GM18858 (cell line): ENCODE measurements around the gene KIAA0232.
"Not testable (repeated sequence)": the region's sequence is repeated elsewhere in the genome, so short reads cannot be mapped to it uniquely, and the experiment has no call there.

ENCODE experiments used
- ATAC-seq: cut with Tn5 transposase; IDR thresholded peaks from one replicate; pipeline ENCODE4 v1.9.1; 2021; ENCODE audit not compliant: unreplicated experiment

KIAA0232 gene

DNA sequence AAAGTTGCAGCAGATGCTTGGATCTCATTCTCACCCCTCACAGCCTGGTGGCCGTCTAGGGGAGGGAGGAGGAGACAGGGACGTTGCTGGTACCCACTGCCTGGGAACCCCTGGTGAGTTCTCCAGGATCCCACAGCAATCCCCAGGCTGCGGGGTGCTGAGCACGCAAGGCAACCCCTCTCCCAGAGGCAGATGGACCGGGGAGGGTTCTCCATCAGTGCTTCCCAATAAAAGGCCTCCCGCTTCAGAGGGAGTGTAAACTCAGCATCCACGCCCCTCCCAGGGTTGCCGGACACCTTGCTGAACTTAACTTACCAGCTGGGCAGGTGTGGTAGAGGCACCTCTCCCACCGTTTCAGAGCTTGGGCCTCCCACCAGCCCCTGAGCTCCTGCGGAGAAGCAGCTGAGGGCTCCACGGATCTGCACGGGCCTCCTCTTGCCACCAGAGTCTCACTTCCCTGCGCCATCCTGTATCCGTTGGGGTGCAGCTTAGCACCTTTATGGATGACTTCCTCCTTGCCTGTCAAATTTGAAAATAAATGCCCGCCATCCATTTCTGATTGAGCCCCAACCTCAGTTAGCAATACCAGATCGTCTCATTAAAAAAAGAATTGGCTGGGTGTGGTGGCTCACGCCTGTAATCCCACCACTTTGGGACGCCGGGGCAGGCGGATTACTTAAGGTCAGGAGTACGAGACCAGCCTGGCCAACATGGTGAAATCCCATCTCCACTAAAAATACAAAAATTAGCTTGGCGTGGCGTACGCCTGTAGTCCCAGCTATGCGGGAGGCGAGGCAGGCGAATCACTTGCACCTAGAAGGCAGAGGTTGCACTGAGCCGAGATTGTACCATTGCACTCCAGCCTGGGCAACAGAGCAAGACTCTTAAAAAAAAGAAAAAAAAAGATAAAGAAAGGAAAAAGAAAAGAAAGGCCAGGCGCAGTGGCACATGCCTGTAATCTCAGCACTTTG lies 112.3 kb downstream of the KIAA0232 start:
- ATAC-seq: no peak

DNA sequence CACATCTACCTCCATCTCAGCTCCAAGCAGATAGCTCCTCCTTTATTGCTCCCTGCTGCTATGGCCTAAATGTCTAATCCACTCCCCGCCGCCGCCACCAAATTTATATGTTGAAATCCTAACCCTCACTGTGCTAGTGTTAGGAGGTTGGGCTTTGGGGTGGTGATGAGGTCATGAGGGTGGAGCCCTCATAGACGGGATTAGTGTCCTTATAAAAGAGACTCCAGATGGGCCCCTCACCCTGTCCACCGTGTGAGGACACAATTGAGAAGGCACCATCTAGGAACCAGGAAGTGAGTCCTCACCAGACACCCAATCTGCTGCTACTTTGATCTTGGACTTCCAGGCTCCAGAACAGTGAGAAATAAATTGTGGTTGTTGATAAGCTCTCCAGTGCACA lies 113.5 kb downstream of the KIAA0232 start:
- no peak for ATAC-seq

DNA sequence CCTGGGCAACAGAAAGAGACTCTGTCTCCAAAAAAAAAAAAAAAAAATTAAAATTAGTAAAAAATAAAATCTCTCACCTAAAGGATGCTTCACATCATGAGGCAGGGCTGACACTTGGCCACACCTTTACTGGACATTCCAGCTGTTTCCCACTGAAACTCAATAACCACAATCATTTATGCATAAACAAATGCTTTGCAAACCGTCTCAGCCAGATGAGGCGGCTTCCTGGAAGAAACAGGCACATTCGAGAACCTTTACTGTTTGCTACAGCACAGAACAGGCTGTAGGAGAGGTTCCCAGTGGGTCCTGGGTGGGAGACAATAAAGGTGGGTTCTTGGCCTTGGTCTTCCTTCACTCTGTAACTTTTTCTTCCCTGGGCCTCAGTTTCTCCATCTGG lies 116.2 kb downstream of the KIAA0232 start:
- no peak for ATAC-seq

DNA sequence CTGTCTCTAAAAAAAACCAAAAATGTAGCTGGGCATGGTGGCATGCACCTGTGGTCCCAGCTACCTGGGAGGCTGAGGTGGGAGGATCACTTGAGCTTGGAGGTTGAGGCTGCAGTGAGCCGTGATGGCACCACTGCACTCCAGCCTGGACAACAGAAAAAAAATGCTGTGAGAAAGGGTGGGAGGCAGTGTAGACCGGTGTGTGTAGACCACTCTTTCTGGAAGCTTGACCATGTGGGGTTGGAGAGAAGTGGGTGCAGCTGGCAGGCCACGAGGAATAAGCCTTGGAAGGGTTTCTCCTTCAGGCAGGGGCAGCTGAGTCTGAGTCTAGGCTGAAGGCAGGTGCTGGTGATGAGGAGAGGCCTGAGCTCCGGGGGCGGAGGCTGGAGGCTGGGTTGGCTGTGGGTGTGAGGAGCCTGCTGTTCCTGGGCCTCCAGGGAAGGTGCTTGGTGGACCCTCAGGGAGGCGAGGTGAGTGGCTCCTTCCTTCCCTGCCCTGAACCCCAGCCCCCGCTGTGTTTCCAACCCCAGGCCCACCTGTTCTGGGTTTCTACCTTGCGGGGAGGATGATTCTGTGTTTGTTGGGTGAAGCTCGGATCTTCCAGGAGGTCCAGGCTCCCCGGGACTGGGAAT lies 117.8 kb downstream of the KIAA0232 start:
- ATAC-seq: no peak

DNA sequence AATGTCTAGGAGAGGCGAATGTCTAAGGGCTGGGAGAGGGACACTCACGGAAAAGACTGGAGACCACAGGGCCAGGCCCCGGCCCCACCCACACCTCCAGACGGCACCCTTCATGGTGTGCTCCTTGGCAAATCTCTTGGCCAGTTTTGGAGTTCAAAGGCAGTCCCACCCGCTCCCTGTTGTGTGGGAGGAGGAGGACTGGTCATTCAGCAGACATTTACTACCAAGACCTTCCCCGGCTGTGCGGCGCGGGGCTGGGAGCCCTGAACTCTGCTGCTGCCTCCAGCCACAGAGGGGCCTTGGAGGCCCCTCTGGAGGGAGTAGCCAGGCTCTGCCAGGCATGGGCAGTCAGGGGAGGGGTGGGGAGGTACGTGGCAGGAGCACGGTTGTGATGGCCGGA lies 118.4 kb downstream of the KIAA0232 start:
- no peak for ATAC-seq

DNA sequence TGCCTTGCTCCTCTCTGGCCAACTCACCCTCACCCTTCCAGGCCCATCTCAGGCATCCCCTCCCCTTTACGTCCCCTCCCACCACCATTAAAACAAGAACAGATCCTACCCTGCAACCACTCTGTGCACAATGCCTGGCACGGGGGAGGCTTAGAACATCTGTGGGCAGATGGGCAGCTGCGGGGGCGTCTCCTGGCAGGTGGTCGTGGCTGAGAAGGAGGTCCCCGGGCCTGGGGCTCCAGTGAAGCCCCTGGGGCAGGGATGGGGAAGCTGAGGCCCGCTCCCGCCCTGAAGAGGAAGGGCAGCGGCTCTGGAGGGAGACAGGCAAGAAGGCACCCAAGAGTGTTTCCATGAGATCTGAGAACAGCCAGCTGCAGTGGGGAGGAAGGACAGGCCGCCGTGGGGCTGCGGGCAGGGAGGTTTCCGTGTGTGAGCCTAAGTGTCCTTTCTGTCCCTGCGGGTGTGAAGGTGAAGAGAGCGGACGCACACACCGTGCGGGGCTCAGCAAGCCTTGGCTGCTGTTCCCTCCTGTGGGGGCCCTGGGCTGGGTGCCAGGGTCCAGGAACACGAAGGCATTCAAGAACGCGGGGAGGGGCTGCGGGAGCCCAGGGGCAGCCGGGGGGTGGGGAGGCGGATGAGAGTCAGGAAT lies 119.3 kb downstream of the KIAA0232 start:
- no peak for ATAC-seq

DNA sequence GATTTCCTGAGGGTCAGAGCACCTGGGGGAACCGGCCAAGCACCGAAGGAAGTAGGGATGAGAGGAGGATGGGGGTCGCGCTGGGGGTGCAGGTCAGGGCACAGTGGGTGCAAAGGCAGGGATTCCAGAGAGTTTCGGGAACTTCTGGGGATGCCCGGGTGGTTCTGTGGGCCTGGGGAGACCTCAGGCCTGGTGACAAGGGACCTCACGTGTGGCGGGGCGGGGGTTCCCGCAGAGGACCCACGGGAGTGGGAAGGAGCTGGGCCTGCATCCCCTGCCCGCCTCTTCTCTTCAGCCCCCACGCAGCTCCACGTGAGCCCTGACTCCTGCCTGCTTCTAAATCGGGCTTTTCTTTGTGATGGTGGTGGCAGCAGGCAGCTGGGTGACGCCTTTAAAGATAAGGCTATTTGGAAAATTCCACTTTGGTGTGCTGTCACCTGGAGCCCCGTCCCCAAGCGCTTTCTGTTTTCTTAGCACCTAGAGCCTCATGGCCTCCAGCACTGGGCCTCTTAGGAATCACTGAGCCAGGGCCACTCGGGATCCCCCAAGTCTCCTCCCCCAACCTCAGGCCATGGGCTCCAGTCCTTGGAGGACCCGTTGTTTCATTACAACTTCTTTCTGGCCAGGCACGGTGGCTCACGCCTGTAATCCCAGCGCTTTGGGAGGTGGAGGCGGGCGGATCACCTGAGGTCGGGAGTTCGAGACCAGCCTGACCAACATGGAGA lies 120.0 kb downstream of the KIAA0232 start:
- no peak for ATAC-seq

DNA sequence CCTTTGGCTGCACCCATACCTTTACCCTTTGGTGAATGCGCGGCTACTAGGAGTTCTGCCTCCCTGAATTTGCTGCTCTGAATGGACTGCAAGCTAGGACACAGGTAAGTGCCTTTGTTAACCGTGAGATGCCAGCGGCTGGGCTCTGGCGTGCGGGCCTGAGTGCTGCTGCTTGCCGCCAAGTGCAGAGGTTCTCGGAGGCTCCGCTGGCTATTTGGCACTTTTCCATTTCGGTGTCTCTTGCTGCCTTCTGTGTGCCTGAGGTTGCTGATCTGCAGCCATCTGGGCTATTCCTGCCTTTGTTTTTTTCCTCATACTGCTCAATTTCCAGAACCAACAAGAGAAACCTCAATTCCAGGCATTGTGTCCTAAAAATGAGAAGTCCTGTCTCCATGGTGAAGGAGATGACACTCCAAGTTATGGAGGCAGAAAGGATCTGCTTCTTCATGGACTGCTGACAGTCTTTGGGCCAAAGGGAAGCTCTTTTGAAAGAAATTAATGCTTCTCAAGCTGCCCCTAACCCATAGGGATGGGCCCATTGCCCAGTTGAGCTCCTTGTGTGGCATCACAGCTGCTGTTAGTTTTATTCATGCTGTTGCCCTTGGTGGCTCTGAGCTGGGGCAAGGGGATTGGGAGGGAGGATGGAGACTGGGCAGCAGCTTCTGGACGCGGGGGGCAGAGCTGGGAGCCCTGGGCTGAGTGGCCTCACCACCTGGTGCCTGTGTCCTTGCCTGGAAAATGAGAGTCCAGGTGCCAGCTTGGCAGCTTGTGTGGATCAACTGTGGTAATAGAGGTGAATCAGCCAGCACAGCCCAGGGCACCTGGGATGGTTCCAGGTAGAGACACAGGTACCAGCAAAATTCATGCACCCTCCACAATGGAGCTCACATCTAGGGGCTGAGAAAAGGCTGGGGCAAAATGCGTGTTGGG lies 123.3 kb downstream of the KIAA0232 start:
- no peak for ATAC-seq

DNA sequence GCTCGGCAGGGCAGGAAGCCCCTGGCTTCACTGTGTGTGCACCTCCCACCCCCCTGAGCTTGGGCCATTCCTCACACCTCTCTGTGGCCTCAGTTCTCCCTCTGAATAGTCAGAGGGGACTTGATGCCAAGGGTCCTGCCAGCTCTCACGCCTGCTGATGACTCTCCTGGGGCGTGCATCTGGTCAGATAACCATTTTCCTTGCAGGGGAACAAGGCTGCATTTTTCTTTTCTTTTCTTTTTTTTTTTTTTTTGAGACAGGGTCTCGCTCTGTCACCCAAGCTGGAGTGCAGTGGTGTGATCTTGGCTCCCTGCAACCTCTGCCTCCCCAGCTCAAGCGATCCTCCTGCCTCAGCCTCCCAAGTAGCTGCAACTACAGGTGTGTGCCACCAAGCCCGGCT lies 124.0 kb downstream of the KIAA0232 start:
- ATAC-seq: not testable (repeated sequence)

DNA sequence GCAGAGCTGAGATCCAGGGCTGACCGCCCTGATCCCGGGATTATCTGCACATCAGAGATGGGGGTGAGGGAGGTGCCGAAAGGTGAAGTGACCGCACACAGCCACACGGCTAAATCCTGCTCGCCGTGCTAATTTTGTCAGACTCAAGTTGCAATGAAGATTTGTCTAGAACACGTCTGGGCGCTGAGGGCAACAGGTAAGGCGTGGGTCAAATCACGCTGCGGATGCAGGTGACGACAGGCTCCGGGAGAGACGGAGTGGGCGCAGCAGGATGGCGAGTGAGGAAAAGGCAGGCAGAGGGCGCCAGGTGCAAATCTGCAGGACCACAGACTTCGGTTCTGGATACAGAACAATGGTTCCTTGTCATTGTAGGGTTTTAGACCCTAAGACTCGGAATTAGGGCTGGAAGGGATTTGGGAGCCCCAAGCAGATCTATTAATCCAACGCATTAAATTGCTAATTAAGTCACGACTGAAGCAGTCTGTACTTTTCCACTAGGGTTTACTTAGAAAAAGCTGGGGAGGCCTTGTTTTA lies 125.2 kb downstream of the KIAA0232 start:
- no peak for ATAC-seq

DNA sequence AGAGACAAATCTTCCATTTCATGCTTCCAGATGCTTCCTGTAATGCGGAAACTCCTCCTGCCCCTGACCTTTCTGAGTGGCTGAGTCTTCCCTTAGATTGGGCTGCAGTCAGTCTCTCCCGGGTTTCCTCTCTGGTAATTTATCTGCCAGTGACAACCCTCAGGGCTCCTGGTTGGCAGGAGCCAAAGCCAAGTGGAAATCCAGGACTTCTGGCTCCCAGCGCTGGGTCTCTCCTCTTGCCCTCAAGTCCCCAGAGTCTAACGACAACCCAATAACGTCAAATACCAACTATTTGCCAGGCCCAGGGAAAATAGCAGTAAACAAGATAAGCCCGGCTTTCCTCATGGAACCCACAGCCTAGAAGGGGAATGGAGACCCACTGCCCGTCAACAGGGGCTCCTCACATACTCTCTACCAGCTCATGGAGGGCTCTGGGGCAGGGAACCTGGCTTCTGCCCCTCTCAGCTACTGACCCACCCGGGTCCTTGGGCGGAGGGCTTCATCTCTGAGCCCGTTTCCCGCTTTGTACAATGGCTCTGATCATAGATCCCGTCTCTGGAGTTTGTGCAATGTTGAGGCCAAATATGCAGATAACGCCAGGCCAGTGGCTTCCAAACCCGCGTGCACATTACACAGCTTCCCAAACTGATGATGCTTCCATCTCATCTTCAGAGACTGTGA lies 126.0 kb downstream of the KIAA0232 start:
- no peak for ATAC-seq

DNA sequence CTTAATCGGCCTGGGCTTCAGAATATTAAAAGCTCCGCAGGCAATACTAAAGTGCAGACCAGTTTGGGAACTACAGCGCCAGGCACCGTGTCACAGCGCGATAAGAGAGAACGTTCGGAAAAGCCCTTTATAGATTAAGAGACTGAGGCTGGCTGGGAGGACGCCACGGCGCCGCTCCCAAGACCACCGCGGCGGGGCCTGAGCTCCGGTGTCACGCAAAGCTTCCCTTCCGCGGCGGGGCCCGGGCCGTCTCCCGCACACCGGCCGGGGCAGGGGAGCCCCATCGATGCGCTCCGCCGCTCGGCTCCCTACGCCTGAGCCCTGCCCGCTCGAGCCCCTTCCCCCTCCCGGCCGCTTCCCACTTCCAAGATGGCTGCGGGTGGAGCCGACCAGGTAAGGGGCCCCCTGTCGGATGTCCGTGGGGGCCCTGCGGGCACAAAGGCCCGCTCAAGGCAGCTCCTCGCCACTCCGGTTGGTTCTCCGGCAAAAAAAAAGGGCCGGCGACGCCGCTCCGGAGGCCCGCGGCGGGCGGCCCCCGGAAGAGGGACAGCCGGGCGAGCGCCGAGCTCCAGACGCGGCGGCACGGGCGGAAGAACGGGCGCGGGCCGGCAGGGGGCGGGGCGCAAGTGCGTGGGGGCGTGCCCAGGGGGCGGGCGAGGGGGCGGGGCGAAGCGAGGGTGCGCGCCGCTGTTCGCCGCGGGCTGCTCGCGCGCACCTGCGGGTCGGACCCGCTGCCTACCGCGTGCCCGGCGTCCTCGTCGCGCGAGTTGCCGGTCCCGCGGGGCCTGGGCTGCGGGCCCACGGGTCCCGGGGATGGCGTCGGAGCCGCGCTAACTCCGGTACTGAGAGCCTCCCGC lies 126.8 kb downstream of the KIAA0232 start, which contains the start of gene TBC1D14:
TBC1D14 (plus strand) TSS at position 714 of the 857 bp plus-strand sequence. CDS start 13,564 bp downstream, outside the sequence.
- ATAC-seq: peak; percentile 72

DNA sequence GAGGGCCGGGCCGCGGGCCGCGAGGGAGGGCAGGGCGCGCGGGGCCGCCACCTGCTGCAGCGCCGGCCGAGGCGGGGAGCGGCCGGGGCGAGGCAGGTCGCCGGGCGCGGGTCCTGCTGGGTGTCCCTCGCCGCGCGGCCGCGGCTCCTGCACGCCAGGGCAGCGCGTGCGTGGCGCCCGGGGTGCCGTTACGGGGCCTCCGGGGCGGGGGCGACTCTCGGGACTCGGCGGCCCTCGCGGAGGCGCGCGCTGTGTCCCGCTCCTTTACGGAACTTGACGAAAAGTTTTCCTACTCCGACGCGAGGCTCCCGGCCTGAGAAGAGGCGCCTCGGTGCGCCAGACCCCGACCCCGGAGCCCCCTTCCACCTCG lies 127.4 kb downstream of the KIAA0232 start:
- ATAC-seq: peak; percentile 25

DNA sequence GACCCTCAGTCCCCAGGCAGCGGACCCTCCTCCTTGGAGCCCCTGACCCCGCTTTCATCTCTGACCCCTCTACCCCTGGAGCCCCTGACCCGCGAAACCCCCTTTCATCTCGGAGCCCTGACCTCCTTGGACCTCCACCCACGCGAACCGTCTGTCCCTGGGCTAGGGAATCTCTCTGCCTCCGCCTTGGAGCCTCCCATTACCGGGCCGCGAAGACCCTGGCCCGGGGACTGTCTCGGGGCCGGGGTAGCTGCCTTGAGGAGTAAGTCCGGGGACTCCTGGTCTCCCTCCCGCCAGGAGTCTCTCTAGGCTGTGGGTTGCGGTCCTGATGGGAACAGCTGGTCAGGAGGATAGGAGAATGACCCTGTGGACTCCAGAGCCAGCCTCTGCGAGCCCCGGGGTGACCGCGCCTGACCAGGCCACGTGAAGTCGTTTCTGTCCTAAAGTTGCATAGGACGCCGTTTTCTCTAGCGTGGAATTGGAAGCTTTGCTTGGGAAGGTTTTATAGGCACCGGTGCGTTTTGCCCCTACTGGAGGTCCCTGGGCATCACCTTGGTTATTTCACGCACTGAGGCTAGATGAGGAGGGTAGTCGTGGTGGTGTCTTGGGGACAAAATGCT lies 127.9 kb downstream of the KIAA0232 start:
- no peak for ATAC-seq

DNA sequence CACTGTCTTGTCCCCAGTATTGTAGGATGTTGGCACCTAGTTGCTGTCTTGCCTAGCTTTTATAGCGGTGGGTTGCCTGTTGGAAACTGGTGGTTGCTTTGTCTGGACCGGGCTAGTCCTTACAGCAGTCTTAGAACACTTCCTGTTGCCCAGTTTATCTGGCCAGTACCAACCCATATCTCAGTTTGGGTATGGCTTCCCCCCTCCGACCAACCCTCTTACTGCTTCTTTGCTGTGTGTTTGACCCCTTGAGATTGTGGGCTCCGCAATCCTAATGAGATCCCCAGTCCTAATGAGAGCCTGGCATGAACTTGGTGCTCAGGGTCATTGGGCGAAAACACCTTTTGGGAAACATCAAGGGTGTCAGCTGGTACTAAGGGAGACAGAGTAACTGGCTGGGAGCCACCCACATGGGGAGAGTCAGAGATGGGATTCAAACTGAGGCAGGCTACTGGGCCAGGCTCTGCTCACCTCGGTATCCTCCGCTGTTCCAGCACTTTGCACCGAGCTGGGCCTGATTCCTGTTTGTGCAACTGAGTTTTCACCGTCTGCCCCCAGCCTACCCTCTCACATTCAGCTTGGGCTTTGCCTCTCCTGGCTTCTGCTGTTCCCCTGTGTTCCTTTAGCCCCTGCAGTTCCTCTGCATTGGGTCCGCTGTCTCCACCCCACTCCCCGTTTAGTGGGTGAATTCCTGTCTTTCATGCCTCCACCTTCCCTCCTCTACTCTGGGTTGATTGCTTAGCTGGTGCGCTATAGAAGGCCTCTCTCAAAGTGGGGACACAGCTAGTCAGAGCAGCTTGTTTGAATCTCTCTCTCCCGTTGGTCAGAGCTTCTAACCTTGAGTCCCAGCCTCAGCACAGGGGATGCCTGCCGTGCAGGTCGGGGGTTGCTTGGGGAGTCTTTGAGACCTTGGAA lies 128.7 kb downstream of the KIAA0232 start:
- no peak for ATAC-seq

DNA sequence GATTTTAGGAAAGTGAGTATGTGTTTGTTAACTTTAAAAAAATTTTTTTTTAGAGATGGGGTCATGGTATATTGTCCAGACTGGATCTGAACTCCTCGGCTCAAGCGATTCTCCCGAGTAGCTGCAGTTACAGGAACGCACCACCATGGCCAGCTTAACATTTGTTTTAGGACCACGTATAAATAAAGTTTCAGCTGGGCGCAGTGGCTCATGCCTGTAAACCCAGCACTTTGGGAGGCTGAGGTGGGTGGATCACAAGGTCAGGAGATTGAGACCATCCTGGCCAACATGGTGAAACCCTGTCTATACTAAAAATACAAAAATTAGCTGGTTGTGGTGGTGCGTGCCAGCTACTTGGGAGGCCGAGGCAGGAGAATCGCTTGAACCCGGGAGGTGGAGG lies 129.4 kb downstream of the KIAA0232 start:
- ATAC-seq: not testable (repeated sequence)

DNA sequence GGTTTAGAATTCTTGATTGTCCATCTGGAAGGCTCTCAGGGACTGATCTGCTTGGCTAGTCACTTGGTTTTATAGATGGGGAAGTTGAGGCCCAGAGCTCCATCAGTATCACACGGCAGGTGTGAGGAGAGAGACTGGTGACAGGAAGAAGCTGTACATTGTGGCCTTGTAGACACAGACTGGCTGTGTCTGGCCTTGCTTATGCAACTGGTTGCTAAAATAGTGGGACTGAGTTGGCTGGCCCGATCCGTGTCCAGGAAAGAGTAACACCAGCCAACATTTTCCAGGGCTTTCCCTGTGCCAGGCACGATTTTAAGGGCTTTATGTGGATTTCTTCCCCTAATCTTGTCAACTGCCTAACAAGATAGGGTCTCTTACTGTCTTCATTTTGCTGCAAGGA lies 129.9 kb downstream of the KIAA0232 start:
- ATAC-seq: no peak
